Measurements from ENCODE around the gene ELF4. TPM values are rescaled to one million over a fixed set of nuclear protein-coding genes. Genes with fewer than 3 reads are reported as not detected.
A peak's percentile ranks its signal among the peaks of the same experiment; 100 is the strongest.

ELF4 gene
- total and polyA plus RNA-seq, 2 donors (not counting 1 experiment from before 2014, with no cell fraction given) = 9.9 to 13.7 TPM

GRCh38 chrX:130086447-130087206, 23.7 kb downstream of the ELF4 start:
- Histone ChIP-seq H3K4me2 (ENCODE audit: extremely low read depth, insufficient read depth, low read length) (no peak overlapping the region), H3K4me3 (replicated peaks in 1 of 4; ENCODE audit: control extremely low read depth in 1 of 4, insufficient read depth in 1 of 4, low read depth in 3 of 4, low read length in 4 of 4) (no peak overlapping the region), H3K27me3 (ENCODE audit: control insufficient read depth, insufficient read depth, low read length) (no peaks in the 10 kb centered on the region), H3K36me3 (ENCODE audit: control insufficient read depth, insufficient read depth, low read length) (peaks cover 2% of the 10 kb centered on the region), H3K27ac (ENCODE audit: insufficient read depth, low read length) (no peak overlapping the region), H2AFZ (ENCODE audit: low read length) (no peak overlapping the region), H3K9ac (ENCODE audit: insufficient read depth, low read length) (no peak overlapping the region), H3K4me1 (ENCODE audit: control insufficient read depth, extremely low read depth, insufficient read depth, low read length) (peaks cover 7% of the 10 kb centered on the region), H3K79me2 (ENCODE audit: control insufficient read depth, insufficient read depth, low read length) (peaks cover 1% of the 10 kb centered on the region), H4K20me1 (ENCODE audit: control insufficient read depth, extremely low read depth, insufficient read depth, low read length) (no peaks in the 10 kb centered on the region), H3K9me3 (ENCODE audit: control insufficient read depth, insufficient read depth, low read depth, low read length) (no peaks in the 10 kb centered on the region)
- TF ChIP-seq EZH2 (IDR thresholded peaks at IDR 0.05; ENCODE audit: low read length, missing control alignments) = no peak
- TF ChIP-seq, protein P1, sequence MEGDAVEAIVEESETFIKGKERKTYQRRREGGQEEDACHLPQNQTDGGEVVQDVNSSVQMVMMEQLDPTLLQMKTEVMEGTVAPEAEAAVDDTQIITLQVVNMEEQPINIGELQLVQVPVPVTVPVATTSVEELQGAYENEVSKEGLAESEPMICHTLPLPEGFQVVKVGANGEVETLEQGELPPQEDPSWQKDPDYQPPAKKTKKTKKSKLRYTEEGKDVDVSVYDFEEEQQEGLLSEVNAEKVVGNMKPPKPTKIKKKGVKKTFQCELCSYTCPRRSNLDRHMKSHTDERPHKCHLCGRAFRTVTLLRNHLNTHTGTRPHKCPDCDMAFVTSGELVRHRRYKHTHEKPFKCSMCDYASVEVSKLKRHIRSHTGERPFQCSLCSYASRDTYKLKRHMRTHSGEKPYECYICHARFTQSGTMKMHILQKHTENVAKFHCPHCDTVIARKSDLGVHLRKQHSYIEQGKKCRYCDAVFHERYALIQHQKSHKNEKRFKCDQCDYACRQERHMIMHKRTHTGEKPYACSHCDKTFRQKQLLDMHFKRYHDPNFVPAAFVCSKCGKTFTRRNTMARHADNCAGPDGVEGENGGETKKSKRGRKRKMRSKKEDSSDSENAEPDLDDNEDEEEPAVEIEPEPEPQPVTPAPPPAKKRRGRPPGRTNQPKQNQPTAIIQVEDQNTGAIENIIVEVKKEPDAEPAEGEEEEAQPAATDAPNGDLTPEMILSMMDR (conservative IDR thresholded peaks at IDR 0.05 in 1 of 2, IDR thresholded peaks at IDR 0.05 in 1 of 2; ENCODE audit: low read depth in 1 of 2, low read length in 2 of 2) = no peak
- DNase-seq (ENCODE audit: low read depth in 2 of 2) = no peak

DNA sequence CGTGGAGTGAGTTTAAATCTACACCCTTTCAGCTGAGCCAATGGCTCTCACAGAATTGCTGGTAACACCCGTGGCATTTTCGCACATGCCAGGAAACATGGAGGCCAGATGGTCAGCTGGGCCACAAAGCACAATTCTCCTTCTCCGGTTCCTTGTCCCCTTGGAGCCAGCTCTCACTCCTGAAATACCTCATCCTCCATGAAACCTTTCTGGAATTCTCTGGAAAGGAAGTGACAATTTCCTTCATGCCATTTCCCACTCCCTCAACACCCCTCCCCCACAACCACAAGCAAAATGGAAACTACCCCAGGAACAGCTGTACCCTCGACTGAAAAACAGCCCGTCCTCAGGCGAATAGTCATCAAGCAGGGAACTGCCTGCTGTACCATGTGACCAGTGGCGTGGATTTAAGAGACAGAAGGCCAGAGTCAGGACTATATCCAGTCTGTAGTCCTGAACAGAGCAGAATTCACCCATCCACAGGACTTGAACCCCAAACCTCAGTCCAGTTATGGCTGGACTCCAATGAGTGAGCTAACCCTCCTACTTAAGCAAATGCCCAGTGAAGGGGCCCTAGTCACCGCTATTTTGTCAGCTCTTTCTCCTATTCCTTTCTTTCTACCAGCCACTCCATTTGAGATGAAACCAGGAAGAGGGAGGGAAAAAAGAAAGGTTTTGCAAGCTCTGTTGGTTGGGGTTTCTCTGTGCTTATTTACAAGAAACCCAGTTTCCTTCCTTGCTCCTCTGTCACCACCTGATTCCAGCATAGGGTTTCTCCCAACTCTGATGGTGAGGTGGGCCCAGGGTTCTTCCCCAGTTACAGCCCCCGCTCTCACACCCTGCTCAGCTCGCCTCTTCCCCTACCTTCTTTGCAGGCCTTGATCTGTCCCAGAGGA, 24.5 kb downstream of the ELF4 start:
- H3K4me2 ChIP-seq (ENCODE audit: extremely low read depth, insufficient read depth, low read length) = no peak overlapping the region
- no peak for TF ChIP-seq EZH2 (IDR thresholded peaks at IDR 0.05; ENCODE audit: low read length, missing control alignments)
- TF ChIP-seq, protein P1 (conservative IDR thresholded peaks at IDR 0.05 in 1 of 2, IDR thresholded peaks at IDR 0.05 in 1 of 2; ENCODE audit: low read depth in 1 of 2, low read length in 2 of 2) = no peak
- no peak overlapping the region for H3K9ac ChIP-seq (ENCODE audit: insufficient read depth, low read length)
- H2AFZ ChIP-seq (ENCODE audit: low read length) = no peak overlapping the region
- no peaks in the 10 kb centered on the region for H3K79me2 ChIP-seq (ENCODE audit: control insufficient read depth, insufficient read depth, low read length)
- H3K4me3 ChIP-seq (replicated peaks in 1 of 4; ENCODE audit: control extremely low read depth in 1 of 4, insufficient read depth in 1 of 4, low read depth in 3 of 4, low read length in 4 of 4) = no peak overlapping the region
- H3K27ac ChIP-seq (ENCODE audit: insufficient read depth, low read length) = no peak overlapping the region
- peak in 1 of 2 donors; percentile 21 for DNase-seq (ENCODE audit: low read depth in 2 of 2)
- no peaks in the 10 kb centered on the region for H3K9me3 ChIP-seq (ENCODE audit: control insufficient read depth, insufficient read depth, low read depth, low read length)
- peaks cover 2% of the 10 kb centered on the region for H3K36me3 ChIP-seq (ENCODE audit: control insufficient read depth, insufficient read depth, low read length)
- H3K27me3 ChIP-seq (ENCODE audit: control insufficient read depth, insufficient read depth, low read length) = no peaks in the 10 kb centered on the region
- H3K4me1 ChIP-seq (ENCODE audit: control insufficient read depth, extremely low read depth, insufficient read depth, low read length) = peaks cover 7% of the 10 kb centered on the region
- H4K20me1 ChIP-seq (ENCODE audit: control insufficient read depth, extremely low read depth, insufficient read depth, low read length) = no peaks in the 10 kb centered on the region

- no peak overlapping the region for H3K9ac ChIP-seq (ENCODE audit: insufficient read depth, low read length)
- no peaks in the 10 kb centered on the region for H3K27me3 ChIP-seq (ENCODE audit: control insufficient read depth, insufficient read depth, low read length)
- H3K79me2 ChIP-seq (ENCODE audit: control insufficient read depth, insufficient read depth, low read length) = no peaks in the 10 kb centered on the region
- H3K9me3 ChIP-seq (ENCODE audit: control insufficient read depth, insufficient read depth, low read depth, low read length) = no peaks in the 10 kb centered on the region
- no peak overlapping the region for H2AFZ ChIP-seq (ENCODE audit: low read length)
- TF ChIP-seq, protein P1 (conservative IDR thresholded peaks at IDR 0.05 in 1 of 2, IDR thresholded peaks at IDR 0.05 in 1 of 2; ENCODE audit: low read depth in 1 of 2, low read length in 2 of 2) = no peak
- H3K36me3 ChIP-seq (ENCODE audit: control insufficient read depth, insufficient read depth, low read length) = peaks cover 2% of the 10 kb centered on the region
- no peak for DNase-seq (ENCODE audit: low read depth in 2 of 2)
- H3K4me1 ChIP-seq (ENCODE audit: control insufficient read depth, extremely low read depth, insufficient read depth, low read length) = peaks cover 7% of the 10 kb centered on the region
- no peaks in the 10 kb centered on the region for H4K20me1 ChIP-seq (ENCODE audit: control insufficient read depth, extremely low read depth, insufficient read depth, low read length)
- no peak overlapping the region for H3K4me2 ChIP-seq (ENCODE audit: extremely low read depth, insufficient read depth, low read length)
- H3K27ac ChIP-seq (ENCODE audit: insufficient read depth, low read length) = no peak overlapping the region
- H3K4me3 ChIP-seq (replicated peaks in 1 of 4; ENCODE audit: control extremely low read depth in 1 of 4, insufficient read depth in 1 of 4, low read depth in 3 of 4, low read length in 4 of 4) = no peak overlapping the region
Measured at GRCh38 chrX:130084631-130085237, 25.6 kb downstream of the ELF4 start.
